ENCODE measurements around the gene EPHB2.
"Not testable (repeated sequence)": the region's sequence is repeated elsewhere in the genome, so short reads cannot be mapped to it uniquely, and the experiment has no call there.

Gene EPHB2

GRCh38 chr1:22838965-22839364 is 128.3 kb downstream of the EPHB2 start:
- DNase-seq (ENCODE audit: low spot score) = no peak

GRCh38 chr1:22839806-22840205 is 129.2 kb downstream of the EPHB2 start:
- DNase-seq (ENCODE audit: low spot score) = no peak

- no peak for DNase-seq (ENCODE audit: low spot score)
Measured at GRCh38 chr1:22841142-22841541, 130.5 kb downstream of the EPHB2 start.

GRCh38 chr1:22841860-22842281 is 131.2 kb downstream of the EPHB2 start:
- no peak for DNase-seq (ENCODE audit: low spot score)

- DNase-seq (ENCODE audit: low spot score) = not testable (repeated sequence)
Measured at GRCh38 chr1:22843441-22844183, 133.0 kb downstream of the EPHB2 start.

GRCh38 chr1:22844621-22845020 is 134.0 kb downstream of the EPHB2 start:
- no peak for DNase-seq (ENCODE audit: low spot score)

GRCh38 chr1:22845398-22845935 is 134.8 kb downstream of the EPHB2 start:
- DNase-seq (ENCODE audit: low spot score) = no peak

GRCh38 chr1:22846458-22846857 is 135.8 kb downstream of the EPHB2 start:
- DNase-seq (ENCODE audit: low spot score) = no peak

GRCh38 chr1:22847249-22847648 is 136.6 kb downstream of the EPHB2 start:
- no peak for DNase-seq (ENCODE audit: low spot score)

- DNase-seq (ENCODE audit: low spot score) = no peak
Measured at GRCh38 chr1:22847709-22848108, 137.1 kb downstream of the EPHB2 start.

- no peak for DNase-seq (ENCODE audit: low spot score)
Measured at GRCh38 chr1:22848405-22848804, 137.8 kb downstream of the EPHB2 start.

- DNase-seq (ENCODE audit: low spot score) = no peak
Measured at GRCh38 chr1:22849770-22850169, 139.1 kb downstream of the EPHB2 start.

- no peak for DNase-seq (ENCODE audit: low spot score)
Measured at GRCh38 chr1:22850281-22850680, 139.6 kb downstream of the EPHB2 start.

GRCh38 chr1:22850681-22851080 is 140.0 kb downstream of the EPHB2 start:
- no peak for DNase-seq (ENCODE audit: low spot score)

GRCh38 chr1:22851517-22851916 is 140.9 kb downstream of the EPHB2 start:
- no peak for DNase-seq (ENCODE audit: low spot score)

GRCh38 chr1:22852144-22852655 is 141.6 kb downstream of the EPHB2 start:
- no peak for DNase-seq (ENCODE audit: low spot score)

GRCh38 chr1:22853651-22854185 is 143.1 kb downstream of the EPHB2 start:
- no peak for DNase-seq (ENCODE audit: low spot score)

- no peak for DNase-seq (ENCODE audit: low spot score)
Measured at GRCh38 chr1:22854688-22855565, 144.3 kb downstream of the EPHB2 start.

- DNase-seq (ENCODE audit: low spot score) = no peak
Measured at GRCh38 chr1:22855668-22856606, 145.3 kb downstream of the EPHB2 start.

- DNase-seq (ENCODE audit: low spot score) = no peak
Measured at GRCh38 chr1:22857661-22858060, 147.0 kb downstream of the EPHB2 start.

GRCh38 chr1:22860414-22860800 is 149.8 kb downstream of the EPHB2 start:
- DNase-seq (ENCODE audit: low spot score) = no peak

Measured in iPS-NIHi11 (cell line).